H9 (cell line): ENCODE data around the gene S1PR2. TPM values are rescaled to one million over a fixed set of nuclear protein-coding genes. Genes with fewer than 3 reads are reported as not detected.
A peak's percentile ranks its signal among the peaks of the same experiment; 100 is the strongest.

Experiments
- DNase-seq: peaks from one replicate; pipeline ENCODE4 v3.0.0-alpha.2; 2017
- H2AFZ ChIP-seq: one replicate; pipeline ENCODE4 v1.6.1; 2013; ENCODE audit warnings: mild to moderate bottlenecking, low read length, control low read depth, moderate library complexity
- H2AK5ac ChIP-seq: 2 replicates; pipeline ENCODE4 v1.6.1; 2013; ENCODE audit warnings: low read length, control low read depth, mixed read lengths; ENCODE audit not compliant: insufficient read length
- H2BK120ac ChIP-seq: one replicate; pipeline ENCODE4 v1.6.1; 2013; ENCODE audit warnings: low read depth, mild to moderate bottlenecking, low read length, control low read depth, inconsistent platforms; ENCODE audit not compliant: poor library complexity, severe bottlenecking
- H2BK12ac ChIP-seq: 2 replicates; pipeline ENCODE4 v1.6.1; 2013; ENCODE audit warnings: low read length, control low read depth, mixed read lengths, low read depth; ENCODE audit not compliant: insufficient read length
- H2BK15ac ChIP-seq: 2 replicates; pipeline ENCODE4 v1.6.1; 2013; ENCODE audit warnings: low read depth, low read length, control low read depth
- H2BK20ac ChIP-seq: one replicate; pipeline ENCODE4 v1.6.1; 2013; ENCODE audit warnings: low read depth, mild to moderate bottlenecking, low read length, control low read depth, inconsistent platforms; ENCODE audit not compliant: poor library complexity, severe bottlenecking
- H2BK5ac ChIP-seq: 2 replicates; pipeline ENCODE4 v1.6.1; 2013; ENCODE audit warnings: low read length, control low read depth, mixed read lengths; ENCODE audit not compliant: insufficient read length
- H3K14ac ChIP-seq: 2 replicates; pipeline ENCODE4 v1.6.1; 2013; ENCODE audit warnings: low read length, control low read depth; ENCODE audit not compliant: insufficient read depth
- H3K18ac ChIP-seq: 2 replicates; pipeline ENCODE4 v1.6.1; 2013; ENCODE audit warnings: low read depth, mild to moderate bottlenecking, mixed read lengths, low read length, control low read depth; ENCODE audit not compliant: insufficient read length
- H3K23ac ChIP-seq: 2 replicates; pipeline ENCODE4 v1.6.1; 2013; ENCODE audit warnings: low read length, control low read depth, mixed read lengths, low read depth; ENCODE audit not compliant: insufficient read length
- H3K23me2 ChIP-seq: 2 replicates; pipeline ENCODE4 v1.6.1; 2013; ENCODE audit warnings: low read depth, mild to moderate bottlenecking, mixed read lengths, low read length, control low read depth; ENCODE audit not compliant: insufficient read length, poor library complexity, severe bottlenecking
- H3K27ac ChIP-seq: 2 replicates; pipeline ENCODE4 v1.5.1; 2013; ENCODE audit warnings: low read length, control low read depth, mixed read lengths, low read depth; ENCODE audit not compliant: insufficient read length
- H3K27me3 ChIP-seq: 2 replicates; pipeline ENCODE4 v1.6.1; 2013; ENCODE audit warnings: low read length, control low read depth, inconsistent platforms; ENCODE audit not compliant: insufficient read depth
- H3K4ac ChIP-seq: 2 replicates; pipeline ENCODE4 v1.6.1; 2013; ENCODE audit warnings: low read depth, mild to moderate bottlenecking, control low read depth, inconsistent platforms, low read length, moderate library complexity
- H3K4me1 ChIP-seq: 2 replicates; pipeline ENCODE4 v1.6.1; 2013; ENCODE audit warnings: low read length, control low read depth, inconsistent platforms; ENCODE audit not compliant: insufficient read depth
- H3K4me2 ChIP-seq: 2 replicates; pipeline ENCODE4 v1.6.1; 2013; ENCODE audit warnings: low read length, control low read depth, mixed read lengths; ENCODE audit not compliant: insufficient read length, insufficient read depth
- H3K56ac ChIP-seq: 2 replicates; pipeline ENCODE4 v1.6.1; 2013; ENCODE audit warnings: low read depth, mild to moderate bottlenecking, mixed read lengths, low read length, control low read depth; ENCODE audit not compliant: insufficient read length
- H3K79me1 ChIP-seq: 2 replicates; pipeline ENCODE4 v1.6.1; 2013; ENCODE audit warnings: low read depth, mild to moderate bottlenecking, moderate library complexity, low read length, control low read depth, inconsistent platforms; ENCODE audit not compliant: insufficient read depth, poor library complexity, severe bottlenecking
- H3K79me2 ChIP-seq: 2 replicates; pipeline ENCODE4 v1.6.1; 2013; ENCODE audit warnings: low read length, control low read depth, inconsistent platforms; ENCODE audit not compliant: insufficient read depth
- H3K9ac ChIP-seq: 2 replicates; pipeline ENCODE4 v1.6.1; 2013; ENCODE audit warnings: low read length, control low read depth, mixed read lengths; ENCODE audit not compliant: insufficient read length; ENCODE audit errors: extremely low read depth
- H3K9me3 ChIP-seq: one replicate; pipeline ENCODE4 v1.6.1; 2013; ENCODE audit warnings: low read depth, low read length, inconsistent platforms; ENCODE audit not compliant: control insufficient read depth
- H3T11ph ChIP-seq: one replicate; pipeline ENCODE4 v1.6.1; 2013; ENCODE audit warnings: mild to moderate bottlenecking, low read length, control low read depth, inconsistent platforms
- H4K20me1 ChIP-seq: one replicate; pipeline ENCODE4 v1.6.1; 2013; ENCODE audit not compliant: control insufficient read depth, insufficient read length, insufficient read depth
- H4K5ac ChIP-seq: 2 replicates; pipeline ENCODE4 v1.6.1; 2013; ENCODE audit warnings: low read depth, mild to moderate bottlenecking, mixed read lengths, low read length, control low read depth; ENCODE audit not compliant: insufficient read length
- H4K8ac ChIP-seq: replicated peaks from 2 replicates; pipeline ENCODE4 v1.6.1; 2013; ENCODE audit warnings: low read length, control low read depth, mixed read lengths, low read depth; ENCODE audit not compliant: insufficient read length
- H4K91ac ChIP-seq: 2 replicates; pipeline ENCODE4 v1.6.1; 2013; ENCODE audit warnings: low read depth, mild to moderate bottlenecking, moderate library complexity, mixed read lengths, low read length, control low read depth; ENCODE audit not compliant: insufficient read length
- H3K27ac Mint-ChIP-seq, 3 experiments: 2 replicates in 2 of 3; 3 replicates in 1 of 3; pipeline ENCODE4 v1.8.0; 2020 to 2021; ENCODE audit warnings: mixed read lengths in 3 of 3, mild to moderate bottlenecking in 1 of 3, moderate library complexity in 1 of 3
- H3K27me3 Mint-ChIP-seq: 2 replicates; pipeline ENCODE4 v1.8.0; 2021; ENCODE audit warnings: low read depth, mild to moderate bottlenecking, moderate library complexity, mixed read lengths
- H3K36me3 Mint-ChIP-seq, 3 experiments: 2 replicates in 2 of 3; 3 replicates in 1 of 3; pipeline ENCODE4 v1.8.0; 2020 to 2021; ENCODE audit warnings: low read depth in 3 of 3, mixed read lengths in 3 of 3; ENCODE audit not compliant: insufficient read depth in 1 of 3
- H3K4me1 Mint-ChIP-seq, 2 experiments: 2 replicates each; pipeline ENCODE4 v1.8.0; 2020; ENCODE audit warnings: mixed read lengths in 2 of 2
- H3K4me3 Mint-ChIP-seq, 2 experiments: 2 replicates in 1 of 2; 3 replicates in 1 of 2; pipeline ENCODE4 v1.8.0; 2020 to 2021; ENCODE audit warnings: mild to moderate bottlenecking in 2 of 2, mixed read lengths in 2 of 2, moderate library complexity in 1 of 2
- H3K9me3 Mint-ChIP-seq, 2 experiments: 2 replicates in 1 of 2; 3 replicates in 1 of 2; pipeline ENCODE4 v1.8.0; 2020; ENCODE audit warnings: mild to moderate bottlenecking in 2 of 2, mixed read lengths in 2 of 2, moderate library complexity in 1 of 2
- WGBS: extraction: QIAGEN DNeasy Blood & Tissue Kit; methylation state at CpG from one replicate; pipeline ENCODE4 v1.1.7; 2013; ENCODE audit warnings: missing lambda C conversion rate, low lambda C conversion rate, mixed read lengths; ENCODE audit not compliant: insufficient read length; ENCODE audit errors: extremely low coverage; 5-methylcytosine and 5-hydroxymethylcytosine counted together
- total RNA-seq: library from RNA; stranded (reverse); gene quantifications from 2 replicates; pipeline ENCODE4 v1.2.1, GENCODE V29; 2021
- TF ChIP-seq, protein P1 (sequence below): fragments of 200-600 bp; sonication (generic); conservative IDR thresholded peaks from 3 replicates; pipeline ENCODE4 v1.8.0; 2021; ENCODE audit warnings: antibody characterized with exemption, mild to moderate bottlenecking

S1PR2 gene
- total RNA-seq, 1 experiment from 2014 or later = 11.5 TPM

GRCh38 chr19:10259162-10259905 lies 28.2 kb upstream of the S1PR2 start:
- Histone ChIP-seq H3K9ac (no peak overlapping the region), H3K18ac (no peak overlapping the region), H4K5ac (no peak overlapping the region), H3K79me1 (no peaks in the 10 kb centered on the region), H3K4me1 (no peaks in the 10 kb centered on the region; the same call in 1 of the 2 replicates), H4K8ac (no peak overlapping the region), H3K27ac (no peak overlapping the region), H3K79me2 (no peaks in the 10 kb centered on the region), H3T11ph (no peak overlapping the region), H2AK5ac (no peak overlapping the region), H3K23ac (no peak overlapping the region), H2BK15ac (no peak overlapping the region), H2BK20ac (no peak overlapping the region), H2BK120ac (no peak overlapping the region), H3K27me3 (no peaks in the 10 kb centered on the region), H4K20me1 (peaks cover 4% of the 10 kb centered on the region), H2BK5ac (no peak overlapping the region), H3K14ac (no peak overlapping the region; the same call in 1 of the 2 replicates), H2AFZ (no peak overlapping the region), H2BK12ac (no peak overlapping the region), H3K23me2 (no peaks in the 10 kb centered on the region), H3K4ac (no peak overlapping the region), H3K9me3 (no peaks in the 10 kb centered on the region), H3K4me2 (no peak overlapping the region), H3K56ac (no peak overlapping the region), H4K91ac (no peak overlapping the region)
- H3K9me3 Mint-ChIP-seq = no peaks in the 10 kb centered on the region; a peak in 1 of 5 replicates
- DNase-seq = peak; percentile 93
- H3K27me3 Mint-ChIP-seq = no peaks in the 10 kb centered on the region; the same call in none of the 2 replicates
- 0 out of 4 replicates have a peak, but pooled peaks cover 0 to 2% of the 10 kb centered on the region in 2 experiments for H3K4me1 Mint-ChIP-seq
- peaks cover 25 to 47% (median 41%) of the 10 kb centered on the region in 3 experiments; a peak in 6 of 7 replicates for H3K36me3 Mint-ChIP-seq
- H3K4me3 Mint-ChIP-seq = peak overlapping the region in 1 of 2 experiments; percentile 38; a peak in 2 of 5 replicates
- TF ChIP-seq, protein P1, sequence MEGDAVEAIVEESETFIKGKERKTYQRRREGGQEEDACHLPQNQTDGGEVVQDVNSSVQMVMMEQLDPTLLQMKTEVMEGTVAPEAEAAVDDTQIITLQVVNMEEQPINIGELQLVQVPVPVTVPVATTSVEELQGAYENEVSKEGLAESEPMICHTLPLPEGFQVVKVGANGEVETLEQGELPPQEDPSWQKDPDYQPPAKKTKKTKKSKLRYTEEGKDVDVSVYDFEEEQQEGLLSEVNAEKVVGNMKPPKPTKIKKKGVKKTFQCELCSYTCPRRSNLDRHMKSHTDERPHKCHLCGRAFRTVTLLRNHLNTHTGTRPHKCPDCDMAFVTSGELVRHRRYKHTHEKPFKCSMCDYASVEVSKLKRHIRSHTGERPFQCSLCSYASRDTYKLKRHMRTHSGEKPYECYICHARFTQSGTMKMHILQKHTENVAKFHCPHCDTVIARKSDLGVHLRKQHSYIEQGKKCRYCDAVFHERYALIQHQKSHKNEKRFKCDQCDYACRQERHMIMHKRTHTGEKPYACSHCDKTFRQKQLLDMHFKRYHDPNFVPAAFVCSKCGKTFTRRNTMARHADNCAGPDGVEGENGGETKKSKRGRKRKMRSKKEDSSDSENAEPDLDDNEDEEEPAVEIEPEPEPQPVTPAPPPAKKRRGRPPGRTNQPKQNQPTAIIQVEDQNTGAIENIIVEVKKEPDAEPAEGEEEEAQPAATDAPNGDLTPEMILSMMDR = peak; percentile 77
- H3K27ac Mint-ChIP-seq = no peak overlapping the region
- WGBS = no CpG with 5 or more reads among the region's 32 CpGs
